A549 (cell line): ENCODE data around the gene RET. TPM values are rescaled to one million over a fixed set of nuclear protein-coding genes. Genes with fewer than 3 reads are reported as not detected.

ENCODE experiments used
- ATAC-seq, 2 experiments: fragments of 200-7000 bp in 1 of 2; fragments of >200 bp in 1 of 2; cut with Nextera tagmentation in 1 of 2; cut with Tn5 transposase in 1 of 2; 3 replicates each; pipeline versions ENCODE4 v1.8.0 to v1.9.1; 2018 to 2020; ENCODE audit warnings: mild to moderate bottlenecking in 1 of 2, moderate library complexity in 1 of 2
- CTCF ChIA-PET: fragments of 300-600 bp; sonication (Branson Sonifier 250); formaldehyde crosslinking; extraction: SDS; loops from one replicate; lab custom pipeline; 2021; ENCODE audit warnings: antibody characterized with exemption, inconsistent platforms; lab: Yijun Ruan, JAX
- POLR2A ChIA-PET: fragments of 350-600 bp; formaldehyde crosslinking; extraction: SDS; loops from one replicate; lab custom pipeline; 2021; ENCODE audit warnings: antibody characterized with exemption, inconsistent platforms; lab: Yijun Ruan, JAX
- DNase-seq, 2 experiments: peaks; one replicate each; pipeline versions ENCODE4 v3.0.0 to v3.0.0-alpha.2; 2011 to 2016; ENCODE audit warnings: low read depth in 1 of 2, low spot score in 1 of 2
- FAIRE-seq: peaks from 2 replicates; lab custom pipeline; 2011; peaks lifted over from hg19 to GRCh38; lab: Jason Lieb, UNC
- H3K27ac ChIP-seq, 2 experiments: fragments of >200 bp; sonication (Bioruptor Twin); formaldehyde crosslinking; 3 replicates each; pipeline ENCODE4 v1.5.1; 2016 to 2017
- H3K4me1 ChIP-seq: fragments of >200 bp; sonication (Bioruptor Twin); formaldehyde crosslinking; 3 replicates; pipeline ENCODE4 v1.6.1; 2016
- H3K4me2 ChIP-seq: fragments of >200 bp; sonication (Bioruptor Twin); formaldehyde crosslinking; 3 replicates; pipeline ENCODE4 v1.6.1; 2016
- H3K4me3 ChIP-seq: fragments of >200 bp; sonication (Bioruptor Twin); formaldehyde crosslinking; 3 replicates; pipeline ENCODE4 v1.5.1; 2016
- H3K9me3 ChIP-seq: fragments of >200 bp; sonication (Bioruptor Twin); formaldehyde crosslinking; 3 replicates; pipeline ENCODE4 v1.6.1; 2016
- CEBPB ChIP-seq, 2 experiments: fragments of >200 bp in 1 of 2; sonication (Bioruptor Twin) in 1 of 2; formaldehyde crosslinking in 1 of 2; IDR thresholded peaks; 2 replicates each; pipeline ENCODE4 v1.6.1; 2012 to 2016
- CHD4 ChIP-seq: fragments of 200-600 bp; sonication (generic); IDR thresholded peaks from 2 replicates; pipeline ENCODE4 v1.6.1; 2016; ENCODE audit warnings: antibody characterized with exemption, mild to moderate bottlenecking, borderline replicate concordance
- E2F6 ChIP-seq: IDR thresholded peaks from 2 replicates; pipeline ENCODE4 v1.6.1; 2012; ENCODE audit warnings: low read depth, borderline replicate concordance
- EP300 ChIP-seq, 2 experiments: fragments of >200 bp; sonication (Bioruptor Twin); formaldehyde crosslinking; IDR thresholded peaks; 2 replicates in 1 of 2; 3 replicates in 1 of 2; pipeline ENCODE4 v1.6.1; 2016 to 2017
- ESRRA ChIP-seq: fragments of 150-350 bp; IDR thresholded peaks from 2 replicates; pipeline ENCODE4 v1.6.1; 2014; ENCODE audit warnings: mild to moderate bottlenecking, low read length, borderline replicate concordance
- FOSB ChIP-seq: fragments of 250-450 bp; sonication (Bioruptor Pico); IDR thresholded peaks from 2 replicates; pipeline ENCODE4 v1.5.0; 2020; ENCODE audit warnings: mild to moderate bottlenecking, moderate library complexity
- FOSL2 ChIP-seq, 2 experiments: fragments of 450-650 bp in 1 of 2; fragments of >200 bp in 1 of 2; sonication (Bioruptor Twin) in 1 of 2; formaldehyde crosslinking; IDR thresholded peaks; 2 replicates each; pipeline versions ENCODE4 v1.5.0 to v1.6.1; 2016 to 2020; ENCODE audit warnings: mild to moderate bottlenecking in 1 of 2, moderate library complexity in 1 of 2
- HDAC2 ChIP-seq: fragments of 200-600 bp; sonication (generic); IDR thresholded peaks from 2 replicates; pipeline ENCODE4 v1.6.1; 2016
- HEYL ChIP-seq: fragments of 250-450 bp; sonication (Bioruptor Pico); IDR thresholded peaks from 2 replicates; pipeline ENCODE4 v1.8.0; 2021; ENCODE audit warnings: mild to moderate bottlenecking, moderate library complexity
- HMGXB4 ChIP-seq: fragments of 250-450 bp; sonication (Bioruptor Pico); IDR thresholded peaks from 2 replicates; pipeline ENCODE4 v1.5.0; 2021; ENCODE audit warnings: mild to moderate bottlenecking, moderate library complexity, borderline replicate concordance
- HOXA7 ChIP-seq: fragments of 250-450 bp; sonication (Bioruptor Pico); IDR thresholded peaks from 2 replicates; pipeline ENCODE4 v1.5.0; 2020; ENCODE audit warnings: mild to moderate bottlenecking, moderate library complexity
- HOXB5 ChIP-seq: fragments of 250-450 bp; sonication (Bioruptor Pico); IDR thresholded peaks from 2 replicates; pipeline ENCODE4 v1.5.0; 2020; ENCODE audit warnings: mild to moderate bottlenecking, moderate library complexity
- MAX ChIP-seq: IDR thresholded peaks from 2 replicates; pipeline ENCODE4 v1.6.1; 2012
- MYC ChIP-seq: IDR thresholded peaks from 2 replicates; pipeline ENCODE4 v1.6.1; 2012; ENCODE audit warnings: mild to moderate bottlenecking, inconsistent platforms, low read length, improper control_type of control experiment, borderline replicate concordance
- NPAS2 ChIP-seq: fragments of 250-450 bp; sonication (Bioruptor Pico); IDR thresholded peaks from 2 replicates; pipeline ENCODE4 v1.8.0; 2022; ENCODE audit warnings: mild to moderate bottlenecking, moderate library complexity, borderline replicate concordance
- NR3C1 ChIP-seq: fragments of >200 bp; sonication (Bioruptor Twin); formaldehyde crosslinking; IDR thresholded peaks from 3 replicates; pipeline ENCODE4 v1.6.1; 2017
- PBX3 ChIP-seq: IDR thresholded peaks from 2 replicates; pipeline ENCODE4 v1.6.1; 2012
- POLR2AphosphoS2 ChIP-seq: conservative IDR thresholded peaks from 2 replicates; pipeline ENCODE4 v1.6.1; 2012; ENCODE audit warnings: low read length, improper control_type of control experiment, inconsistent platforms
- RNF2 ChIP-seq: fragments of 200-600 bp; sonication (generic); IDR thresholded peaks from 2 replicates; pipeline ENCODE4 v1.6.1; 2016; ENCODE audit warnings: low read depth, mild to moderate bottlenecking, antibody characterized with exemption, moderate library complexity, borderline replicate concordance
- TFCP2L1 ChIP-seq: fragments of 250-450 bp; sonication (Bioruptor Pico); IDR thresholded peaks from 2 replicates; pipeline ENCODE4 v1.5.0; 2021; ENCODE audit warnings: mild to moderate bottlenecking
- ZFP36 ChIP-seq: fragments of 450-650 bp; IDR thresholded peaks from 2 replicates; pipeline ENCODE4 v1.6.1; 2014; ENCODE audit warnings: borderline replicate concordance; ENCODE audit not compliant: partially characterized antibody
- WGBS: methylation state at CpG from one replicate; pipeline ENCODE4 v1.1.6; 2017; ENCODE audit errors: missing lambda C conversion rate; 5-methylcytosine and 5-hydroxymethylcytosine counted together
- polyA plus RNA-seq, 4 experiments: library from polyadenylated mRNA; depleted of rRNA in 3 of 4; stranded (reverse); fragments of >200 nt; fragmentation: RNase III in 1 of 4; extraction: RNeasy Plus Mini Kit Qiagen cat#74134 plus additional on column Dnase treatment in 1 of 4; gene quantifications; 2 replicates in 3 of 4; 3 replicates in 1 of 4; pipeline ENCODE4 v1.2.3, GENCODE V29; 2011 to 2017

The RET gene
- polyA plus RNA-seq, 2 of the 4 experiments (the other 2 are of a cell fraction): 0.08 to 0.41 TPM

- Histone ChIP-seq H3K4me1 (no peaks in the 10 kb centered on the region), H3K27ac (no peak overlapping the region), H3K9me3 (no peaks in the 10 kb centered on the region), H3K4me3 (no peak overlapping the region), H3K4me2 (no peak overlapping the region)
- TF ChIP-seq MAX (no peak), ESRRA (no peak), CHD4 (no peak), PBX3 (no peak), TFCP2L1 (CRISPR knock-in tag) (no peak), HDAC2 (no peak), CEBPB (IDR thresholded peaks at IDR 0.05) (no peak), FOSL2 (IDR thresholded peaks at IDR 0.05) (no peak), FOSL2 (CRISPR knock-in tag; IDR thresholded peaks at IDR 0.05) (no peak), MYC (no peak), EP300 (IDR thresholded peaks at IDR 0.05) (no peak), E2F6 (no peak), FOSB (CRISPR knock-in tag) (no peak), HOXA7 (CRISPR knock-in tag) (no peak)
- POLR2A ChIA-PET: no interaction called here
- FAIRE-seq: no peak
- CTCF ChIA-PET: interaction anchor here (0.8 to 1.1 kb wide), 2 partner anchors 8 to 34 kb away, joined by 3 read pairs; no protein-coding TSS in a partner anchor
- WGBS: 74% methylated on average over 5 of the region's 7 CpGs
- no peak for DNase-seq
- ATAC-seq: no peak
These were observed 35.7 kb downstream of the RET start for GRCh38 chr10:43112608-43112961.

- ATAC-seq: no peak
- Histone ChIP-seq H3K9me3 (no peaks in the 10 kb centered on the region), H3K4me3 (no peak overlapping the region), H3K4me1 (no peaks in the 10 kb centered on the region), H3K27ac (no peak overlapping the region), H3K4me2 (no peak overlapping the region)
- DNase-seq: no peak
- POLR2A ChIA-PET: no interaction called here
- no peak for TF ChIP-seq RNF2
- no peak for TF ChIP-seq E2F6
- TF ChIP-seq NPAS2: no peak
- TF ChIP-seq HMGXB4 (CRISPR knock-in tag): no peak
- no peak for TF ChIP-seq ZFP36
- TF ChIP-seq NR3C1: no peak
- TF ChIP-seq POLR2AphosphoS2: no peak
- no peak for TF ChIP-seq HOXB5
- no peak for TF ChIP-seq CHD4
- no peak for TF ChIP-seq ESRRA
- no peak for TF ChIP-seq HEYL (CRISPR knock-in tag)
- CTCF ChIA-PET: interaction anchor here (0.8 to 1.1 kb wide), 2 partner anchors 9 to 33 kb away, joined by 3 read pairs; no protein-coding TSS in a partner anchor
- WGBS: 75% methylated on average over 9 of the region's 16 CpGs
- no peak for FAIRE-seq
These were observed 36.6 kb downstream of the RET start for GRCh38 chr10:43113201-43114087.
